ENCODE results near the gene CRYM.

DNA sequence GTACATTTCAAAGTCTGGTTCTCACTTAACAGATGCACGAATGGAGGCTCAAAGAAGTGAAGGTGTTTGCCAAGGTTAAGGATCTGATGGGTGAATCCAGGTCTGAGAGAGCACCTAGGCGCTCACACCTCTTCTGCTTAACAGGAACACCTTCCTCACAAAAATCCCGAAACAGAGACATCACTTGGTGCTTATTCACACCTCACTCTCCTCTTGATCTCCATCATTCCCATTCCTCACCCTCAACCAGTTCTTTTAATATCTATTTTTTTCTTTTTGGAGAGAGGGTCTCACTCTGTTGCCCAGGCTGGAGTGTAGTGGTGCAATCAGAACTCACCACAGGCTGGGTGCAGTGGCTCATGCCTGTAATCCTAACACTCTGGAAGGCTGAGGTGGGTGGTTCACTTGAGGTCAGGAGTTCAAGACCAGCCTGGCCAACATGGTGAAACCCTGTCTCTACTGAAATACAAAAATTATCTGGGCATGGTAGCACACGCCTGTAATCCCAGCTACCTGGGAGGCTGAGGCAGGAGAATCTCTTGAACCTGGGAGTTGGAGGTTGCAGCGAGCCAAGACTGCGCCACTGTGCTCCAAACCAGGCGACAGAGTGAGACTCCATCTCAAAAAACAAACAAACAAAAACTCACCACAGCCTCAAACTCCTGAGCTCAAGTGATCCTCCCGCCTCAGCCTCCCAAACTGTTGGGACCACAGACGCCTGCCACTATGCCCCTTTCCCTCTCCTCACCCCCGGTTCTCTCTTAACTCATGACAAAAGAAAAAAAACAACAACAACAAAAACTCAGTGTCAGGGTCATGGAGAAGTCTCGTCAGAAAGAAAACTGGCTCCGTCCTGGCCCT is 15.1 kb downstream of the CRYM start:
- TF ChIP-seq, protein P1, sequence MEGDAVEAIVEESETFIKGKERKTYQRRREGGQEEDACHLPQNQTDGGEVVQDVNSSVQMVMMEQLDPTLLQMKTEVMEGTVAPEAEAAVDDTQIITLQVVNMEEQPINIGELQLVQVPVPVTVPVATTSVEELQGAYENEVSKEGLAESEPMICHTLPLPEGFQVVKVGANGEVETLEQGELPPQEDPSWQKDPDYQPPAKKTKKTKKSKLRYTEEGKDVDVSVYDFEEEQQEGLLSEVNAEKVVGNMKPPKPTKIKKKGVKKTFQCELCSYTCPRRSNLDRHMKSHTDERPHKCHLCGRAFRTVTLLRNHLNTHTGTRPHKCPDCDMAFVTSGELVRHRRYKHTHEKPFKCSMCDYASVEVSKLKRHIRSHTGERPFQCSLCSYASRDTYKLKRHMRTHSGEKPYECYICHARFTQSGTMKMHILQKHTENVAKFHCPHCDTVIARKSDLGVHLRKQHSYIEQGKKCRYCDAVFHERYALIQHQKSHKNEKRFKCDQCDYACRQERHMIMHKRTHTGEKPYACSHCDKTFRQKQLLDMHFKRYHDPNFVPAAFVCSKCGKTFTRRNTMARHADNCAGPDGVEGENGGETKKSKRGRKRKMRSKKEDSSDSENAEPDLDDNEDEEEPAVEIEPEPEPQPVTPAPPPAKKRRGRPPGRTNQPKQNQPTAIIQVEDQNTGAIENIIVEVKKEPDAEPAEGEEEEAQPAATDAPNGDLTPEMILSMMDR (IDR thresholded peaks at IDR 0.05) = no peak
- TF ChIP-seq POLR2AphosphoS5 (IDR thresholded peaks at IDR 0.05) = no peak
- no peak for TF ChIP-seq POLR2A (IDR thresholded peaks at IDR 0.05)

Data from gastroesophageal sphincter (tissue), 3 donors.